ENCODE measurements around the gene LRRC56.
"Not testable (repeated sequence)": the region's sequence is repeated elsewhere in the genome, so short reads cannot be mapped to it uniquely, and the experiment has no call there.

Gene LRRC56

DNA sequence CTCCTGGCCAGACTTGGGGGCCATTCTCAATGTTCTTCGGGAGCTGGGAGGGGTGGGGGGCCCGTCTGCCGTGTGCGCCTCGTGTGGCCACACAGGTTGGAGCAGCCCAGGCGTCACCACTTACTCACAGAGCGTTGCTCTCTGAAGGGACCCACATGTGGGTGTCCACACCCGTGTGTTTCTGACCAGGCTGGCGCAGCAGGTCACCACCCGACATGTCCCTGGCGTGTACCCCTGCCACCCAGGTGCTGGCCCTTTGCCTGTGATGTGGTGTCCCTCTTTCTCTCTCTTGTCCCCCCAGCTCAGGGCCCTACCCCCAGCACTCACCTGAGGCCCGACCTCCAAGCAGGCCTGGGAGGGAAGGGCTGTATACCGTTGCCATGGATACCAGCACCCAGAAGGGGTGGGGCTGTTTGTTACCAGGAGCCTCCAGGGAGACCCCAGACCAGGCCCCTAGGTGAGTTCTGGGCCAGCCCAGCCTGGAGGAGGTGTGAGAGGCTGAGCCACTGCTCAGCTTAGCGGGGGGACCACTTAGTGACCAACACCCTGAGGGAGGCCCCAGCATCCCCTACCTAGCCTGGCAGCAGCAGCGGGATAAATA, 21.8 kb downstream of the LRRC56 start:
- DNase-seq (ENCODE audit: low read depth), result no peak

DNA sequence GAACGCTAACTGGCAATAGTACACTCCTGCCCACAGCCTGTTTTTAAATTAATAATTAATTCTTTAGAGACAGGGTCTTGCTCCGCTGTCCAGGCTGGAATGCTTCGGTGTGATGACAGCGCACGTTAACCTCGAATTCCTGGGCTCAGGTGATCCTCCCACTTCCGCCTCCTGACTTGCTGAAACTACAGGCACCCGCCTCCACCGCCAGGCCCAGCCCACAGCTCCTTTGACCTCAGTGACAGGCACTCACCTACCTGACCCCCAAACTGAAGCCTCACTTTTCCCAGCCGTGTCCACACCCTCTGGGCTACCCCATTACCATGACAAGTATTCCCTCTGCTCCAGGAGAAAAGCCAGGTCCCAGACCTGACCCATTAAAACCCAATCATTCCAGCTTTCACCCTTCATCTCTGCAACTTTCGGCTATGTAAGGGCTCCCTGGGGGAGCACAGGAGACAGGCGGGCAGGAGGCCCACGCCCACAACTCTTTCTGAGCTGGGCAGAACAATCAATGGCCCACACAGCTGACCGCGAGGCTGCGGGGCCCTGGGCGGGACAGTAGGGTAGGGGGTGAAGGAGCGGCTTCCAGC, 22.5 kb downstream of the LRRC56 start:
- no peak for DNase-seq (ENCODE audit: low read depth)

DNA sequence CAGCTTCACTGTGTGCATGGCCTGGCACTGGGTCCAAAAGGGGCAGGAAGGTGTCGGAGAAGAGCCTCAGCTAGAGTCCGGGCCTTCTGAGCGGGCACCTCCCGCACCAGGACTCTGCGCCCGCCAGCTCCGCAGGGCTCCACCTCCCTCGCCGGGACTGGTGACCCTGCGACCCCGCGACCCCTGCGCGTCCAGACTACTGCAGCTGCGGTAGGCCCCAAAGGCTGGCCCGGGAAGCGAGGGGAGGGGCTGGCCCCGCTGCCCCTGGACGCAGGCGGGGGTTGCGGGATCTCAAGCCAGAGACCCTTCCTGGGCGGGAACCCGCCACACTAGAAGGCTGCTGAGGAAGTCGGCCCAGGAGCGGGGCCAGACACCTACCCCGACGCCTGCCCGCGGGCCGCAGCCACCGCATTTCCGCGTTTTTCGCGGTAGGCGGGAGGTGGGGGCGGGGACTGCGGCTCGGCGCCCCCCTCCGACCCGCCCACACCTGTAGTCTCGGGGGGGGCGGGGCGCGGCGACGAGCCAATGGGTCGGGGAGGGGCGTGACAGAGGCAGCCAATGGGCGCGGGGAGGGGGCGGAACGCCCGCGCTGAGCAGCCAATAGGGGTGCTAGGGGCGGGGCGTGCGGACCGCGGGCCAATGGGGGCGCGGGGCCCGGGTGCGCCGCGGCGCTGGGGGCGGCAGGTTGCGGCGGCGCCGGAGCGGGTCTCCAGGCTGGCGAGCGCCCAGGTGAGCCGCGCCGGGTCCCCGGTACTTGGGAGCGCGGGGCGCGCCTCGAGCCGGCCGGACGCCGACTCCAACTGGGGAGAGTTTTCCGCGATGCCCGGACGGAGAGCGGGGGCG, 23.2 kb downstream of the LRRC56 start, which contains the start of the genes LMNTD2 and RASSF7:
LMNTD2 (minus strand) TSS at position 434 of the 843 bp plus-strand sequence; CDS start at position 412, 22 bp downstream.
RASSF7 (plus strand) TSS at position 666 of the 843 bp plus-strand sequence. CDS start 799 bp downstream, outside the sequence.
- peak; percentile 92 for DNase-seq (ENCODE audit: low read depth)

DNA sequence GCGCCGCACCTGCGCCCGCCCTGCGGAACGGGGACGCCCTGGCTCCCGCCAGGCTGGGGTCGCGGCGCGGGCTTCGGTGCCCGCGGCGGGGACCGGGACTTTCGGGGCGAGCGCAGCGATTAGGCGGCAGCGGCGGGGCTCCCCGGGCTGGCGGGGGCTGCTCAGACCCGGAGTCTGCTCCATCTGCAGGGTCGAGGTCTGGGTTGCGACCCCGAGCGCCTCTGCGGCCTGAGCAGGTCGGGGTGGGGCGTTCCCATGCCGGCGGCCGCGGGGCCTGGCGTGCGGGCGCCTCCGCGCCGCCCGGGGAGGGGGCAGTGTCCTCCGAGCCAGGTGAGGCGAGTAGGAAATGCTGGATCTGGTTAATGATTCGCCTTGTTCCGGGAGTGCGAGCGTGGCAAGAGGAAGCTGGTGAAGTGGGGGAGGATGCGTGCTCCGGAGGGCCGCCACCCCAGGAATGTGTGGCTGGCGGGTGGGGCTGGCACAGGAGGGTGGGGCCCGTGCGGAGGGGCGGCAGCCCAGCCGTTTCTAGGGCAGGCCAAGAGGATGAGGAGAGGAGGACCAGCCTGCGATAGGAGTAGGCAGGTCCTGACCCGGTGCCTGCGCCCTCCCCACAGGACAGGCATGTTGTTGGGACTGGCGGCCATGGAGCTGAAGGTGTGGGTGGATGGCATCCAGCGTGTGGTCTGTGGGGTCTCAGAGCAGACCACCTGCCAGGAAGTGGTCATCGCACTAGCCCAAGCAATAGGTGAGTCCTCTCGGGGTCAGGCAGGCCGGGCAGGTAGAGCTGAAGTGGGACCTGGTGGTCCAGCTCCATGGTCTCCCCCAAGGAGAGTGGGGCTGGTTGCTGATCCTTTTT, 24.0 kb downstream of the LRRC56 start:
- DNase-seq (ENCODE audit: low read depth), result no peak

DNA sequence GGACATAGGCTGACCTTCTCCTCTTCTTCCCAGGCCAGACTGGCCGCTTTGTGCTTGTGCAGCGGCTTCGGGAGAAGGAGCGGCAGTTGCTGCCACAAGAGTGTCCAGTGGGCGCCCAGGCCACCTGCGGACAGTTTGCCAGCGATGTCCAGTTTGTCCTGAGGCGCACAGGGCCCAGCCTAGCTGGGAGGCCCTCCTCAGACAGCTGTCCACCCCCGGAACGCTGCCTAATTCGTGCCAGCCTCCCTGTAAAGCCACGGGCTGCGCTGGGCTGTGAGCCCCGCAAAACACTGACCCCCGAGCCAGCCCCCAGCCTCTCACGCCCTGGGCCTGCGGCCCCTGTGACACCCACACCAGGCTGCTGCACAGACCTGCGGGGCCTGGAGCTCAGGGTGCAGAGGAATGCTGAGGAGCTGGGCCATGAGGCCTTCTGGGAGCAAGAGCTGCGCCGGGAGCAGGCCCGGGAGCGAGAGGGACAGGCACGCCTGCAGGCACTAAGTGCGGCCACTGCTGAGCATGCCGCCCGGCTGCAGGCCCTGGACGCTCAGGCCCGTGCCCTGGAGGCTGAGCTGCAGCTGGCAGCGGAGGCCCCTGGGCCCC, 24.8 kb downstream of the LRRC56 start:
- DNase-seq (ENCODE audit: low read depth), result no peak

DNA sequence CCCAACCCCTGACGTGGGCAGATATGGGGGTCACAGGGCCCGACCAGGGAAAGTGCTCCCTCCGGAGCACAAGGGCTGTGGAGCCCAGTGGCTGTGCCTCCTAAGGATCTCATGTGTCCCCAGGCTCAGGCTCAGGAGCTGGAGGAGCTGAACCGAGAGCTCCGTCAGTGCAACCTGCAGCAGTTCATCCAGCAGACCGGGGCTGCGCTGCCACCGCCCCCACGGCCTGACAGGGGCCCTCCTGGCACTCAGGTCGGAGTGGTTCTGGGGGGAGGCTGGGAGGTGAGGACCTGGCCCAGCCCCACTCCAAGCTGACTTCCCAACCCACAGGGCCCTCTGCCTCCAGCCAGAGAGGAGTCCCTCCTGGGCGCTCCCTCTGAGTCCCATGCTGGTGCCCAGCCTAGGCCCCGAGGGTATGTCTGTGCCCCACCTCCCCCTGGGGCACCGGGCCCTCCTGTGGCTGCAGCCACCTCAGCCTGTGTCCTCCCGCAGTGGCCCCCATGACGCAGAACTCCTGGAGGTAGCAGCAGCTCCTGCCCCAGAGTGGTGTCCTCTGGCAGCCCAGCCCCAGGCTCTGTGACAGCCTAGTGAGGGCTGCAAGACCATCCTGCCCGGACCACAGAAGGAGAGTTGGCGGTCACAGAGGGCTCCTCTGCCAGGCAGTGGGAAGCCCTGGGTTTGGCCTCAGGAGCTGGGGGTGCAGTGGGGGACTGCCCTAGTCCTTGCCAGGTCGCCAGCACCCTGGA, 25.9 kb downstream of the LRRC56 start:
- DNase-seq (ENCODE audit: low read depth), result no peak

DNA sequence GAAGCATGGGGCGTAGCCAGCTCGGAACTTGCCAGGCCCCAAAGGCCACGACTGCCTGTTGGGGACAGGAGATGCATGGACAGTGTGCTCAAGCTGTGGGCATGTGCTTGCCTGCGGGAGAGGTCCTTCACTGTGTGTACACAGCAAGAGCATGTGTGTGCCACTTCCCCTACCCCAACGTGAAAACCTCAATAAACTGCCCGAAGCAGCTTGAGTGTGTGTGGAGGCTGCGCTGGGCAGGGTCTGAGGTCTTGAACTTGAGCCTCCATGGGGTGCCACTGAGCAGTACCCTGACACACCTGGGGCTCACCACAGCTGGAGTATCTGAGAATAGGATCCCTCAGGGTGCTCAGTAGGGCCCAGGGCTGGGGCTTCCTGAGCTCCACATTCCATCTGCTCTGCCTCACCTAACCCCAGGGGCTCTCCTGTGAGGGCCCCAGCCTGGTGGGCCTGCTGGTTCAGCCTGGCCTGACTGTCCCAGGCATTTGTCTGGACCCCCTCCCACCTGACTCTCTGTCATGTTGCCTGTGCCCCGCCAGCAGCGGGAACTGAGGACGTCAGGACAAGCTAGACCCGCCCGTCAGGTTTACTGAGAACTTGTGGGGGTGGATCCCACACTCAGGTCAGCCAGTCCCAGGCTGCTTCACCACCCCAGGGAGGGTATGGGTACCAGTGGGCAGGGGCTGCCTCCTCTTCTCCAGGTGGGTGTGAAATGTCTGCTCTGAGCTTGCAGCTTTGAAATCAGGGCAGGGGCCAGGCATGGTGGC, 26.7 kb downstream of the LRRC56 start:
- no peak for DNase-seq (ENCODE audit: low read depth)

DNA sequence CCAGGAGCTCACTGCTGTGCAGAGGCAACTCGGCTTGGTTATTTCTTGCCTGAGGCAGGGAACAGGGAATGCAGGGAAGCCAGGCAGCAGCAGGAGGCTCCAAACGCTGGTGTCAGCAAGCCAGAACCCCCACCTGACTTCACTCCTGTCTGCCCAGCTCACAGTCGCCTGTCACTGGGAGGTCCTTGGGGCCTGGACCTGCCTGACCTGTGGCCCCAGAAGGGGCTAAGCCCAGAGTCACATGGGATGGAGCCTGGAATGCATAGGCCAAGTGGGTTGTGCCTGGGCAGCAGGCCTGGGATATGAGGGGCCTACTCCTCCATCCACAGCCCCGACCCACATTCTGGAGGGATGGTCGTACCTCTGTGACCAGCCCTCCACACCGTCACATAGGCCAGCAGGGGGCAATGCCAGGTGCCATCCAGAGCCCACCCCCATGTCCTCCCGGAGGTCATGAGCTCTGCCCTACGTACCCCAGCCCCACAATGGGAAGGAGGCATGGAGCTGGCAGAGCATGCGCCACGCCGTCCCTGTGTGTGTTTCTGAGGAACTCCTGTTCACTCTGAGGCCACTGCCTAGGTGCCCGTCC, 28.7 kb downstream of the LRRC56 start:
- no peak for DNase-seq (ENCODE audit: low read depth)

DNA sequence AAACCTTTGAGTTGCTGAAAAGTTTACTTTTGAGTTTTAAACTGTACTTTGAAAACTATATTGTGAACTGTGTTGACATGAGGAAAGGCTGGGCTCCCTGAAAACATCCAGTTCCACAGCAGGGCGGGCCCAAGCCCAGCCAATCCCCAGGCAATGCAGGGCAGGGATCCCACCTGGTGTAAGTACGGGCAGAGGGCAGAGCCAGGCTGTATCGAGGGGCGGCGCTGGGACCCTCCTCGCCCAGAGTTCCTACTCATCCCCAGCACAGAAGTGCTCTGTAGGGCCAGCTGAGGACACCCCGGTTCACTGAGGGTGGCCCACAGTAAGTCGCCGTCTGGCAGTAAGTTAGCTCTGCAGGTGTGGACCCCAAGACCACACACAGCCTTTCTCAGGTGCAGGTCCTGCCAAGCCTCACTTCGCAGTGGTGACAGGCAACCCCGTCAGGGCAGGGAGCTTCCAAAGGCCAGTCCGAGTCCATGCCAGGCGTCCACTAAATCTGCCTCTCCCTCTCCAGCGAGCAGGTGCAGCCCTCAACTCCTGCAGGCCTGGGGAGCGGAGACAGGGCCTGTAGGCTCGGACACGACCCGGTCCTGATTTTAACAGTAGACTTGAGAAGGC, 29.8 kb downstream of the LRRC56 start:
- no peak for DNase-seq (ENCODE audit: low read depth)

DNA sequence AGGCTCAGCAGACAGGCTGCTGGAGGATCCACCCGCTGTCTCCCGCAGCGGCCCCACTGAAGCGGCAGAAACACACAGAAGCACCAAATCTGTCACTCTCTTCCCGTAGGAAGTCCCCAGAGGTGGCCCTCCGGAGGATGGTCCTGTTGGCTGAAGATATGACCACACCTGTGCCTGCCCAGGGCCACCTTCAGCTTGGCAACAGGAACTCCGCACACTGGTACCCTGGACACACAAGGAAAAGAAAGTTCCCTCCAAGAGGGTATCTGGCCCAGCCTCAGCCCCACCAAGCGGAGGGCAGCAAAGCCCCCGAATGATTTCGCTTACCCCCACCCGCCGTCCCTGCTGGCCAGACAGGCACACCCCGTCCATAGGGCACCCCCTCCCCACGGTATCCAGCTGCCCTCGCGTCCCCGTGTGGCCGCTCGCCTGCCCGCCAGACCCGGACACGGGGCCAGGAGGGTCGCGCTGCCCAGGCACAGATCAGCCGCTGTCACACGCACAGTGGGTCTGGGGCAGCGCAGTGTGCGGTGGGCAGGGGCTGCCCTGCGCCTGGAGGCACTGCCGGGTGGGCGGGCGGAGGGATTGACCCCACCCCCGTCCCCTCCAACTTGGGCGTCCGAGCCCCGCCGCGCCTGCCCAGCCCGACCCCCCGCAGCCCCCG, 30.4 kb downstream of the LRRC56 start:
- no peak for DNase-seq (ENCODE audit: low read depth)

DNA sequence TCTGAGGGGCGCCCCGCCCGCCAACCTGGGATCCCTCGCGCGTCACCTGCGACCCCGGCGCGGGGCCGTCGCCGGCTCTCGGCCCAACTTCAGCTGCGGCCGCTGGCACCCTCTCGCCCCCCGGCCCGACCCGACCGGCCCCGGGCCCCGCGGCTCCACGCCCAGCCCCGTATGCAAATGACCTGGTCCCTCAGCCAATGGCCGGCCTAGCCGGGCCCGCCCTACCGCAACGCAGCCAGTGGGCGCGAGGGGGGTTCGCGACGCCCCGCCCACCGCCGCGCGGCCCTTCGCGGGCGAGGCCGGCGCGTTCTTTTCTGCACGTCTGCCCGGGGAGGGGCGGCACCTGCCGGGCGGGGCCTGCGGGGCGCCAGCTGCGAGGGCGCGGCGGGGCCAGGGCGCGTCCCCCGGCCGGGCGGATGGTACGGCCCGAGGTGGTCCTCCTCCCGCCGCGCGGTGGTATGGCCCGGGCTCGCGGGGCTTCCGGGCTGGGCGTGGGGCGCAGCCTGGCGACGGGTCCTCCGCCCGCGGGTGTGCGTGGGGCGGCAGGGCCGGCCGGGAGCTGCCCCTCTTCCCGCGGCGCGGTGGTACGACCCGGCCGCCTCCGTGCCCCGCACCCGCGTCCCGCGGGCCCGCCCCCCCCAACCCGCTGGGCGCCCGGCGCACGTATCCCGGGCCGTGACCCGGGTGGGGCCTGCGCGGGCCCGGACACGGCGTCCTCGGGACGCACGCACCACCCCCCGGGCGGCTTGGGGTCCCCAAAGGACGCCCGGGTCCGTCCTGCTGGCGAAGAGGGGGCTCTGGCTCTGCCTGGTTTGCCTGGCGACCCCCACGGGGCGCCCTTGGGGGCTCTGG, 31.2 kb downstream of the LRRC56 start:
- peak; percentile 88 for DNase-seq (ENCODE audit: low read depth)

DNA sequence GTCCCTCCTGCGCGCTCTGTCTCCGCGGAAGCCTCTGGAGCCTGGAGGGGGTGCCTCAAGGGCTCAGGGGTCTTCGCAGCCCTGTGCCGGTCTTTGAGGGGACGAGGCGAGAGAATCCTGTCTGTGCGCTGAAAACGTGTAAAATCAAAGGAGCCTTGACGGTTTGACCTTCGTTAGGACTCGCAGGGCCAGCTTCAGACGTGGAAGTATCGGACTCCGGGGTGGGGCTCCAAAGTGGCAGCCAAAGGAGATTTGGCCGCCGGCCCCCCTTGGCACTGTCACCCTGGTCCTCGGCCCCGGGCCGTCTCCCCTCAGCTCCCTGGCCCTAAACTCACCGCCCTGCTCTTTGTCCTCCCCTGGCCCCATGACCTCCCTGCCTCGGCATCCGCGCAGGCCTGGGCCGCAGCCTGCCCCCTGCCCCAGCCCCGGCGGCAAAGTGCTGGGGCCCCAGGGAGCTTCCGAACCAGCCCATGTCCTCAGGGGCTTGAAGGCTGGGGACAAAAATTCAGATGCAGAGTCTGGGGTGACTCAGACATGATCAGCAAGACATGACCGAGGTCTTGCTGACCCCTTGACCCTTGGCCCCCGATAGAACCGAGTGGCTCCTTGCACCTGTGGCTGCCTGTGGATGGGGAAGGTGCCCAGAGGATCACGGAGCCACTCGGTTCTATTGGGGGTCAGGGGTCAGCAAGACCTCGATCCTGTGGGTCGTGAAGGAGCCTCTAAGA, 32.0 kb downstream of the LRRC56 start:
- DNase-seq (ENCODE audit: low read depth), result no peak

DNA sequence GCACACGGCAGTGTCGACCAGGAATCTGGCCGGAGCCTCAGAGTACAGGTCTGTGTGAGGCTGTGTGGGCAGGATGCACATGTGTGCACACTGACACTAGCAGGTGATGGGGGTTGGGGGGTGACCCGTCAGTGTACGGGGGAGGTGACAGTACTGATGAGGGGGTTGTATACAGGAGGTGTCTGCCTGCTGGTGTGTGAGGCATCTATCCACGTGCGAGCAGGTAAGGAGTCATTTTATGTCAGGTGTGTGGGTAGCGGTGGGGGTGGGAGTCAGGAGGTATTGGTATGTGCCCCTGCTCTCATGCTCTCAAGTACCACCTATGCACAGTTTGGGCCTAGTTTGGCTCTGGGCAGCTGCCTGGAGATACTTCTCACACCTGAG, 34.5 kb downstream of the LRRC56 start:
- DNase-seq (ENCODE audit: low read depth), result no peak

DNA sequence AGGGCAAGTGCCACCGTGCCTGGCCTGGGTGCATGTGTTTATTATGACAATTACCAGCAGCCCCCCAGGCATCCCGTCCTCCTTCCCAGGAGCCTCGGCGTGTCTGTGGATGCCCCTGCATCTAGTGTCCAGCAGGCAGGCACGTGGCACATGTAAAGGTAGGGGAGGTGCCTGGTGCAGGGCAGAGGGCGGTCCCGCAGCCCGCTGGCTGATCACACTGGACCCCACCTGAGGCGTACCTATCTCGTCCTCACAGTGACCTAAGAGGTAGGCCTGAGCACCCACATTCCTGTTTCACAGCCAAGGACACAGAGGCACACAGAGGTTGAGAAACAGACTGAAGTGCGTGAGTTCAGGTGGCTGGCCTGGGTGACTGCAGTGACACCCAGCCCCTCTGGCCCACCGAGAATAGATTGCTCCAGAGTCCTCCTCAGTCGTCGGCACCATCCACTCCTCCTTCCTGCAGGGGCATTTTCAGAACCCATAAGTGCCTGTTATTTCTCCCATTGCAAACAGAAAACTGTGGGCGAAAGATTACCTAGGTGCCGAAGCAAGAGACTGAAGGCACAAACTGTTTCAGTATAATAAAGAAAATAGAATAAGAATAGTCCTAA, 35.9 kb downstream of the LRRC56 start:
- DNase-seq (ENCODE audit: low read depth), result no peak

DNA sequence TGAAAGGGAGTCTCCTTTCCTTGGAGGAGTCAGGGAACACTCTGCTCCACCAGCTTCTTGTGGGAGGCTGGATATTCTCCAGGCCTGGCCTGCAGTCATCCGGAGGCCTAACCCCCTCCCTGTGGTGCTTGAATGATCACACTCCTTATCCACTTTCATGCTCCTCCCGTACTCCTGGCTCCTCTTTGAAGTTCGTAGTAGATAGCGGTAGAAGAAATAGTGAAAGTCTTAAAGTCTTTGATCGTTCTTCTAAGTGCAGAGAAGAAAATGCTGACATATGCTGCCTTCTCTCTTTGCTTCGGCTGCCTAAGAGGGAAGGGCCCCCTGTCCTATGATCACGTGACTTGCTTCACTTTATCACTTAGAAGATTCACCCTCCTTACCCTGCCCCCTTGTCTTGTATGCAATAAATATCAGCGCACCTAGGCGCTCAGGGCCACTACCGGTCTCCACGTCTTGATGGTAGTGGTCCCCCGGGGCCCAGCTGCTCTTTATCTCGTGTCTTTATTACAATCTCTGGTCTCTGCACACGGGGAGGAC, 36.8 kb downstream of the LRRC56 start:
- DNase-seq (ENCODE audit: low read depth), result not testable (repeated sequence)

DNA sequence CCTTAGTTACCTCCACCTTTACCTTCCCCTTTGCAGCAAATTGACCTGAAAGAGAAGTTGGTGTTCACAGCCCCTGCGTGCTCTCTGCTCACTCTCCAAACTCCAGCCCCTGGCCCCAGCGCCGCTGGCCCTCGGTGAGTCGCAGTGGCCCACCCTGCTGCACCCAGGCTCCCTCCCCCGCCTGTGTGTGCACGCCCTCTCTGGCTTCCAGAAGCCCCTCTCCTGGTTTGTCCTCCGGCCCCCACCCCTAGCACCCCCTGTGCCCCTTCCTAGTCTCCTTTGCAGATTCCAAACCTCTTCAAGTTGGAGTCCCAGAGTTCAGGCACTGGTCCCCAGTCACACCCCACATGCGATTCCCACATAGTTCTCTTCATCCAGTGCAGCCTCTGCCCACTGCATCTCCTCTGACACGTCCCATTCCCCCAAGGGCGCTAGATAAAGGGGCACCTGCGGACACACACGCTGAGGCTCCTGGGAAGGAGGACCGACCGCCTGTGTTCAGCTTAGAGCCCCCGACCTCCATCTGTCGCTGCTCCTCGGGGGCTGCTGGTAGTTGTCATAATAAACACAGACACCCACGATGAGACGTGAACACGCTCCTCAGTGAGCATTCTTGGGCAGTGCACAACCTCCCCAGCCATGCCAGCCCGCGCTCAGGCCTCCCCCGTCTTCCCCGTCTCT, 37.4 kb downstream of the LRRC56 start:
- no peak for DNase-seq (ENCODE audit: low read depth)

All from T follicular helper cell (primary cell).